Measurements from ENCODE around the gene HBM. TPM values are rescaled to one million over a fixed set of nuclear protein-coding genes. Genes with fewer than 3 reads are reported as not detected.

The HBM gene
- total RNA-seq, 2 donors from 2014 or later: not detected

- no peaks in the 10 kb centered on the region for H3K9me3 Mint-ChIP-seq
- H3K9me3 ChIP-seq (ENCODE audit: control insufficient read depth, low read length): no peaks in the 10 kb centered on the region
- no peaks in the 10 kb centered on the region for H3K27me3 ChIP-seq (ENCODE audit: control insufficient read depth, insufficient read depth, low read length, poor library complexity, severe bottlenecking)
- H3K36me3 ChIP-seq (ENCODE audit: control insufficient read depth, insufficient read depth, low read length): no peaks in the 10 kb centered on the region
- no peak for DNase-seq
- H3K27ac Mint-ChIP-seq: no peak overlapping the region
- no peak overlapping the region for H3K9ac ChIP-seq (ENCODE audit: extremely low read depth, low read length, poor library complexity, severe bottlenecking)
- TF ChIP-seq CTCF (conservative IDR thresholded peaks at IDR 0.05): no peak
- H3K4me1 Mint-ChIP-seq: peaks cover 4% of the 10 kb centered on the region
- H3K4me3 Mint-ChIP-seq: no peak overlapping the region
- H3K4me3 ChIP-seq (ENCODE audit: low read length): no peak overlapping the region
- H3K4me1 ChIP-seq (ENCODE audit: control insufficient read depth, insufficient read depth, low read length): no peaks in the 10 kb centered on the region
- no peaks in the 10 kb centered on the region for H3K27me3 Mint-ChIP-seq (ENCODE audit: insufficient read depth)
- WGBS, 2 experiments (ENCODE audit: insufficient coverage in 1 of 2, insufficient read length in 1 of 2): 86 to 97% methylated on average over 1 to 3 of the region's 3 CpGs
- peaks cover 3% of the 10 kb centered on the region for H3K36me3 Mint-ChIP-seq (ENCODE audit: low read depth)
- no peak overlapping the region for H3K27ac ChIP-seq (ENCODE audit: low read depth, low read length)
These were observed 40.8 kb upstream of the HBM start for GRCh38 chr16:125011-125410.

GRCh38 chr16:129075-129474, 36.7 kb upstream of the HBM start:
- TF ChIP-seq CTCF (conservative IDR thresholded peaks at IDR 0.05): no peak
- no peaks in the 10 kb centered on the region for H3K4me1 Mint-ChIP-seq
- Histone ChIP-seq H3K36me3 (ENCODE audit: control insufficient read depth, insufficient read depth, low read length) (no peaks in the 10 kb centered on the region), H3K4me1 (ENCODE audit: control insufficient read depth, insufficient read depth, low read length) (no peaks in the 10 kb centered on the region), H3K27ac (ENCODE audit: low read depth, low read length) (no peak overlapping the region), H3K27me3 (ENCODE audit: control insufficient read depth, insufficient read depth, low read length, poor library complexity, severe bottlenecking) (no peaks in the 10 kb centered on the region), H3K4me3 (ENCODE audit: low read length) (no peak overlapping the region), H3K9me3 (ENCODE audit: control insufficient read depth, low read length) (no peaks in the 10 kb centered on the region), H3K9ac (ENCODE audit: extremely low read depth, low read length, poor library complexity, severe bottlenecking) (no peak overlapping the region)
- H3K36me3 Mint-ChIP-seq (ENCODE audit: low read depth): peaks cover 9% of the 10 kb centered on the region
- DNase-seq: no peak
- no peak overlapping the region for H3K27ac Mint-ChIP-seq
- 86 to 91% methylated on average over 2 of the region's 2 CpGs for WGBS, 2 experiments (ENCODE audit: insufficient coverage in 1 of 2, insufficient read length in 1 of 2)
- no peak overlapping the region for H3K4me3 Mint-ChIP-seq
- no peaks in the 10 kb centered on the region for H3K27me3 Mint-ChIP-seq (ENCODE audit: insufficient read depth)
- no peaks in the 10 kb centered on the region for H3K9me3 Mint-ChIP-seq

- no peak for DNase-seq
These were observed 35.1 kb upstream of the HBM start for GRCh38 chr16:130533-131173.

More at GRCh38 chr16:130533-131173, 35.1 kb upstream of the HBM start:
- no peak for TF ChIP-seq CTCF (conservative IDR thresholded peaks at IDR 0.05)
- Histone ChIP-seq H3K9me3 (ENCODE audit: control insufficient read depth, low read length) (no peaks in the 10 kb centered on the region), H3K27me3 (ENCODE audit: control insufficient read depth, insufficient read depth, low read length, poor library complexity, severe bottlenecking) (no peaks in the 10 kb centered on the region), H3K9ac (ENCODE audit: extremely low read depth, low read length, poor library complexity, severe bottlenecking) (no peak overlapping the region), H3K4me3 (ENCODE audit: low read length) (no peak overlapping the region), H3K36me3 (ENCODE audit: control insufficient read depth, insufficient read depth, low read length) (no peaks in the 10 kb centered on the region), H3K27ac (ENCODE audit: low read depth, low read length) (no peak overlapping the region), H3K4me1 (ENCODE audit: control insufficient read depth, insufficient read depth, low read length) (no peaks in the 10 kb centered on the region)
- H3K36me3 Mint-ChIP-seq (ENCODE audit: low read depth): peaks cover 13% of the 10 kb centered on the region
- no peaks in the 10 kb centered on the region for H3K4me1 Mint-ChIP-seq
- H3K27me3 Mint-ChIP-seq (ENCODE audit: insufficient read depth): no peaks in the 10 kb centered on the region
- no peak overlapping the region for H3K4me3 Mint-ChIP-seq
- no peak overlapping the region for H3K27ac Mint-ChIP-seq
- 92 to 95% methylated on average over 12 to 14 of the region's 15 CpGs for WGBS, 2 experiments (ENCODE audit: insufficient coverage in 1 of 2, insufficient read length in 1 of 2)
- no peaks in the 10 kb centered on the region for H3K9me3 Mint-ChIP-seq
